Neural progenitor cell (in vitro differentiated cells): Measurements from ENCODE around the gene ADISSP.

ENCODE experiments used
- CTCF ChIP-seq: fragments of 200-600 bp; sonication (generic); IDR thresholded peaks from 2 replicates; pipeline ENCODE4 v1.5.1; 2017; ENCODE audit warnings: antibody characterized with exemption, mild to moderate bottlenecking
- EZH2 ChIP-seq: fragments of 200-600 bp; sonication (generic); IDR thresholded peaks from 2 replicates; pipeline ENCODE4 v1.6.1; 2017; ENCODE audit warnings: antibody characterized with exemption, mild to moderate bottlenecking, moderate library complexity
- EZH2phosphoT487 ChIP-seq: fragments of 200-600 bp; sonication (generic); IDR thresholded peaks from 2 replicates; pipeline ENCODE4 v1.6.1; 2017; ENCODE audit warnings: antibody characterized with exemption

- TF ChIP-seq CTCF, result no peak
- TF ChIP-seq EZH2phosphoT487, result no peak
- TF ChIP-seq EZH2, result no peak
Observed at GRCh38 chr20:3740615-3741301, 26.8 kb downstream of the ADISSP start.
